Kidney (tissue), 14 donors: ENCODE measurements around the gene SCML1. TPM values are rescaled to one million over a fixed set of nuclear protein-coding genes. Genes with fewer than 3 reads are reported as not detected.
"Not testable (repeated sequence)": the region's sequence is repeated elsewhere in the genome, so short reads cannot be mapped to it uniquely, and the experiment has no call there.

Experiments used
- DNase-seq, 5 donors: peaks; one replicate each; pipeline ENCODE4 v3.0.0-alpha.2; 2013 to 2020
- FAIRE-seq: peaks from 2 replicates; lab custom pipeline; 2012; peaks lifted over from hg19 to GRCh38; lab: Jason Lieb, UNC
- H3K27ac ChIP-seq, 2 donors: one replicate each; pipeline ENCODE4 v1.7.0; 2013; ENCODE audit warnings: low read depth in 2 of 2, low read length in 2 of 2, inconsistent platforms in 1 of 2
- H3K27me3 ChIP-seq: one replicate; pipeline ENCODE4 v1.7.1; 2013; ENCODE audit warnings: low read length, inconsistent platforms; ENCODE audit not compliant: control insufficient read depth, insufficient read depth
- H3K36me3 ChIP-seq, 3 donors: one replicate each; pipeline versions ENCODE4 v1.7.0 to v1.7.1; 2013; ENCODE audit warnings: low read length in 3 of 3, control low read depth in 1 of 3, inconsistent platforms in 1 of 3; ENCODE audit not compliant: insufficient read depth in 3 of 3, control insufficient read depth in 2 of 3
- H3K4me1 ChIP-seq, 3 donors: one replicate each; pipeline versions ENCODE4 v1.7.0 to v1.7.1; 2013; ENCODE audit warnings: low read length in 3 of 3, inconsistent platforms in 1 of 3, low read depth in 1 of 3; ENCODE audit not compliant: control insufficient read depth in 2 of 3, insufficient read depth in 2 of 3
- H3K4me3 ChIP-seq, 3 donors: one replicate each; pipeline versions ENCODE4 v1.7.0 to v1.8.1; 2013; ENCODE audit warnings: low read length in 3 of 3, control low read depth in 1 of 3, inconsistent platforms in 1 of 3
- H3K9ac ChIP-seq, 3 donors: one replicate each; pipeline versions ENCODE4 v1.7.0 to v1.7.1; 2013; ENCODE audit warnings: low read length in 3 of 3, control low read depth in 1 of 3, inconsistent platforms in 1 of 3
- H3K9me3 ChIP-seq, 3 donors: one replicate each; pipeline versions ENCODE4 v1.7.0 to v1.7.1; 2013; ENCODE audit warnings: low read length in 3 of 3, control low read depth in 1 of 3, inconsistent platforms in 1 of 3; ENCODE audit not compliant: control insufficient read depth in 2 of 3, insufficient read depth in 1 of 3
- CTCF ChIP-seq: IDR thresholded peaks from 3 replicates; pipeline ENCODE4 v1.5.1; 2012; ENCODE audit warnings: mild to moderate bottlenecking, moderate library complexity, borderline replicate concordance; ENCODE audit not compliant: insufficient read depth; ENCODE audit errors: extremely low read depth
- intact Hi-C: fragments of 100-400 bp; cut with DNase I; formaldehyde crosslinking; loops from one replicate; pipeline ENCODE4 v1.11.1; 2022
- polyA plus RNA-seq: library from polyadenylated mRNA; stranded (reverse); fragments of 350-450 nt; fragmentation: Illumina TruSeq; extraction: RNeasy Lipid Tissue Mini Kit (QIAGEN cat#74804); gene quantifications from one replicate; pipeline ENCODE4 v1.2.3, GENCODE V29; 2014; ENCODE audit warnings: low read depth, low replicate concordance; ENCODE audit not compliant: insufficient read depth
- total RNA-seq: library from RNA; stranded (reverse); fragmentation: NEBNext Ultra II Directional; extraction: Animal tissue kit (Norgen Biotek cat#: 25700); gene quantifications from one replicate; pipeline ENCODE4 v1.2.1, GENCODE V29; 2021
- donor health status: control.
- donor health status: control.
- donor health status: control.
- donor health status: control.
- donor health status: control.
- donor health status: DM: yes; HTN: yes; CAD: no.
- donor health status: Normal renal cell carcinoma (clear cell type).

SCML1 gene
- total and polyA plus RNA-seq, 2 donors from 2014 or later = 8.5 to 9.9 TPM

GRCh38 chrX:17774053-17774452 is 36.8 kb downstream of the SCML1 start:
- Histone ChIP-seq H3K9me3 (no peaks in the 10 kb centered on the region), H3K36me3 (no peaks in the 10 kb centered on the region), H3K27ac (no peak overlapping the region), H3K4me1 (no peaks in the 10 kb centered on the region), H3K9ac (no peak overlapping the region), H3K27me3 (peaks cover 11% of the 10 kb centered on the region), H3K4me3 (no peak overlapping the region)
- intact Hi-C loops = no loop called here
- no peak for DNase-seq
- FAIRE-seq = no peak
- TF ChIP-seq CTCF = no peak

- intact Hi-C loops = no loop called here
These were observed 41.7 kb downstream of the SCML1 start for GRCh38 chrX:17778997-17779396.

GRCh38 chrX:17779434-17779833 is 42.1 kb downstream of the SCML1 start:
- H3K9ac ChIP-seq = no peak overlapping the region
- no peak overlapping the region for H3K4me3 ChIP-seq
- FAIRE-seq (no peak), DNase-seq (no peak)
- H3K36me3 ChIP-seq = no peaks in the 10 kb centered on the region
- intact Hi-C loops = no loop called here
- no peaks in the 10 kb centered on the region for H3K4me1 ChIP-seq
- H3K9me3 ChIP-seq = no peaks in the 10 kb centered on the region
- no peak for TF ChIP-seq CTCF
- no peaks in the 10 kb centered on the region for H3K27me3 ChIP-seq
- no peak overlapping the region for H3K27ac ChIP-seq

More at GRCh38 chrX:17778997-17779396, 41.7 kb downstream of the SCML1 start:
- no peaks in the 10 kb centered on the region for H3K9me3 ChIP-seq
- H3K9ac ChIP-seq = no peak overlapping the region
- H3K4me3 ChIP-seq = no peak overlapping the region
- no peak for TF ChIP-seq CTCF
- no peaks in the 10 kb centered on the region for H3K4me1 ChIP-seq
- DNase-seq (no peak), FAIRE-seq (no peak)
- H3K36me3 ChIP-seq = no peaks in the 10 kb centered on the region
- no peak overlapping the region for H3K27ac ChIP-seq
- H3K27me3 ChIP-seq = no peaks in the 10 kb centered on the region

- DNase-seq, H3K4me1 ChIP-seq, H3K9ac ChIP-seq, FAIRE-seq, H3K27ac ChIP-seq, intact Hi-C loops, H3K36me3 ChIP-seq, H3K9me3 ChIP-seq, H3K27me3 ChIP-seq: not testable (repeated sequence)
- H3K4me3 ChIP-seq = peak overlapping the region in 1 of 3 donors; percentile 29
These were observed 49.5 kb downstream of the SCML1 start for GRCh38 chrX:17786554-17787347.
